ENCODE data around the gene APOBEC3H.

APOBEC3H gene

GRCh38 chr22:39083212-39084165, 13.6 kb upstream of the APOBEC3H start:
- TF ChIP-seq CTCF (IDR thresholded peaks at IDR 0.05; ENCODE audit: low read depth, low read length): no peak

GRCh38 chr22:39084666-39085065, 12.4 kb upstream of the APOBEC3H start:
- DNase-seq (ENCODE audit: extremely low read depth, low read depth): no peak
- TF ChIP-seq CTCF (IDR thresholded peaks at IDR 0.05; ENCODE audit: low read depth, low read length): no peak

More at GRCh38 chr22:39083212-39084165, 13.6 kb upstream of the APOBEC3H start:
- DNase-seq (ENCODE audit: extremely low read depth, low read depth): no peak

- TF ChIP-seq CTCF (IDR thresholded peaks at IDR 0.05; ENCODE audit: low read depth, low read length): no peak
- DNase-seq (ENCODE audit: extremely low read depth, low read depth): no peak
Observed at GRCh38 chr22:39087098-39087497, 9.9 kb upstream of the APOBEC3H start.

GRCh38 chr22:39087881-39088684, 9.0 kb upstream of the APOBEC3H start:
- no peak for TF ChIP-seq CTCF (IDR thresholded peaks at IDR 0.05; ENCODE audit: low read depth, low read length)
- DNase-seq (ENCODE audit: extremely low read depth, low read depth): no peak

- TF ChIP-seq CTCF (IDR thresholded peaks at IDR 0.05; ENCODE audit: low read depth, low read length): no peak
- no peak for DNase-seq (ENCODE audit: extremely low read depth, low read depth)
Observed at GRCh38 chr22:39088685-39089032, 8.4 kb upstream of the APOBEC3H start.

GRCh38 chr22:39089928-39090327, 7.1 kb upstream of the APOBEC3H start:
- no peak for TF ChIP-seq CTCF (IDR thresholded peaks at IDR 0.05; ENCODE audit: low read depth, low read length)
- no peak for DNase-seq (ENCODE audit: extremely low read depth, low read depth)
